GM21526 (cell line): ENCODE data around the gene PTPRN2.
"Not testable (repeated sequence)": the region's sequence is repeated elsewhere in the genome, so short reads cannot be mapped to it uniquely, and the experiment has no call there.

Experiments used
- ATAC-seq: cut with Tn5 transposase; IDR thresholded peaks from one replicate; pipeline ENCODE4 v1.9.1; 2021; ENCODE audit warnings: moderate library complexity; ENCODE audit not compliant: unreplicated experiment, low FRiP score

PTPRN2 gene

GRCh38 chr7:157701395-157702180, 886.0 kb downstream of the PTPRN2 start:
- not testable (repeated sequence) for ATAC-seq

- no peak for ATAC-seq
These were observed 887.2 kb downstream of the PTPRN2 start for GRCh38 chr7:157700231-157701005.

- ATAC-seq, result no peak
These were observed 888.1 kb downstream of the PTPRN2 start for GRCh38 chr7:157699357-157700013.

- not testable (repeated sequence) for ATAC-seq
These were observed 890.3 kb downstream of the PTPRN2 start for GRCh38 chr7:157697287-157697686.

- ATAC-seq, result not testable (repeated sequence)
These were observed 892.0 kb downstream of the PTPRN2 start for GRCh38 chr7:157695609-157696008.

GRCh38 chr7:157694376-157694665, 893.3 kb downstream of the PTPRN2 start:
- ATAC-seq, result no peak

GRCh38 chr7:157693521-157694375, 893.9 kb downstream of the PTPRN2 start:
- ATAC-seq, result no peak

GRCh38 chr7:157693071-157693520, 894.5 kb downstream of the PTPRN2 start:
- ATAC-seq, result no peak

GRCh38 chr7:157692460-157693011, 895.1 kb downstream of the PTPRN2 start:
- no peak for ATAC-seq

GRCh38 chr7:157691586-157692459, 895.8 kb downstream of the PTPRN2 start:
- no peak for ATAC-seq

GRCh38 chr7:157690833-157691585, 896.6 kb downstream of the PTPRN2 start:
- no peak for ATAC-seq

GRCh38 chr7:157690058-157690832, 897.4 kb downstream of the PTPRN2 start:
- no peak for ATAC-seq

GRCh38 chr7:157689269-157690057, 898.2 kb downstream of the PTPRN2 start:
- ATAC-seq, result no peak

- no peak for ATAC-seq
These were observed 898.9 kb downstream of the PTPRN2 start for GRCh38 chr7:157688533-157689268.

GRCh38 chr7:157687845-157688532, 899.6 kb downstream of the PTPRN2 start:
- no peak for ATAC-seq

GRCh38 chr7:157687158-157687557, 900.5 kb downstream of the PTPRN2 start:
- ATAC-seq, result no peak
